HEK293 (cell line): ENCODE data around the gene MAP2.

Source experiments
- CTCF ChIA-PET: fragments of 350-600 bp; formaldehyde crosslinking; extraction: SDS; loops from one replicate; lab custom pipeline; 2021; ENCODE audit warnings: antibody characterized with exemption; lab: Yijun Ruan, JAX
- POLR2A ChIA-PET: fragments of 300-600 bp; formaldehyde crosslinking; extraction: SDS; loops from one replicate; lab custom pipeline; 2020; ENCODE audit warnings: antibody characterized with exemption, inconsistent platforms; lab: Yijun Ruan, JAX
- H3K27ac ChIP-seq: fragments of 200-500 bp; sonication (Bioruptor generic); 2 replicates; pipeline ENCODE4 v1.5.1; 2014; ENCODE audit warnings: low read depth, low read length, control low read depth, inconsistent platforms; ENCODE audit errors: extremely low read depth
- H3K36me3 ChIP-seq, 2 experiments: fragments of 200-500 bp in 1 of 2; sonication (Bioruptor generic) in 1 of 2; 1 replicate in 1 of 2; 2 replicates in 1 of 2; pipeline ENCODE4 v1.5.1; 2014 to 2017; ENCODE audit warnings: inconsistent platforms in 2 of 2, low read length in 2 of 2; ENCODE audit not compliant: control insufficient read depth in 2 of 2, insufficient read depth in 1 of 2
- H3K4me1 ChIP-seq: fragments of 200-500 bp; sonication (Bioruptor generic); 2 replicates; pipeline ENCODE4 v1.5.1; 2014; ENCODE audit warnings: mild to moderate bottlenecking, low read length, inconsistent platforms; ENCODE audit not compliant: control insufficient read depth, insufficient read depth
- H3K4me3 ChIP-seq: 2 replicates; pipeline ENCODE4 v1.5.1; 2011; ENCODE audit warnings: low read depth, mild to moderate bottlenecking, control low read depth, low read length, moderate library complexity
- H3K9me3 ChIP-seq: fragments of 200-500 bp; sonication (Bioruptor generic); 2 replicates; pipeline ENCODE4 v1.5.1; 2014; ENCODE audit warnings: low read depth, low read length, inconsistent platforms; ENCODE audit not compliant: control insufficient read depth, insufficient read depth
- GLI4 ChIP-seq: fragments of 450-650 bp; formaldehyde crosslinking; IDR thresholded peaks from 2 replicates; pipeline ENCODE4 v1.5.1; 2016; ENCODE audit warnings: missing biosample characterization, missing genetic modification characterization
- SP7 ChIP-seq: fragments of 450-650 bp; formaldehyde crosslinking; IDR thresholded peaks from 2 replicates; pipeline ENCODE4 v1.5.1; 2016; ENCODE audit warnings: missing biosample characterization, missing genetic modification characterization
- TSHZ1 ChIP-seq: fragments of 450-650 bp; formaldehyde crosslinking; IDR thresholded peaks from 2 replicates; pipeline ENCODE4 v1.5.1; 2016; ENCODE audit warnings: missing biosample characterization, missing genetic modification characterization, borderline replicate concordance
- ZNF18 ChIP-seq: fragments of 450-650 bp; formaldehyde crosslinking; IDR thresholded peaks from 2 replicates; pipeline ENCODE4 v1.5.1; 2016; ENCODE audit warnings: missing biosample characterization, missing genetic modification characterization
- ZNF362 ChIP-seq: fragments of 450-650 bp; formaldehyde crosslinking; IDR thresholded peaks from 2 replicates; pipeline ENCODE4 v1.5.1; 2016; ENCODE audit warnings: missing biosample characterization, missing genetic modification characterization
- ZNF488 ChIP-seq: fragments of 450-650 bp; formaldehyde crosslinking; IDR thresholded peaks from 2 replicates; pipeline ENCODE4 v1.5.1; 2016; ENCODE audit warnings: missing biosample characterization, missing genetic modification characterization
- ZNF529 ChIP-seq: fragments of 450-650 bp; formaldehyde crosslinking; IDR thresholded peaks from 2 replicates; pipeline ENCODE4 v1.5.1; 2017; ENCODE audit warnings: missing genetic modification characterization, missing biosample characterization; ENCODE audit not compliant: insufficient replicate concordance
- ZNF544 ChIP-seq: fragments of 450-650 bp; formaldehyde crosslinking; IDR thresholded peaks from 2 replicates; pipeline ENCODE4 v1.5.0; 2017; ENCODE audit warnings: missing biosample characterization, missing genetic modification characterization
- ZNF645 ChIP-seq: fragments of 450-650 bp; formaldehyde crosslinking; IDR thresholded peaks from 2 replicates; pipeline ENCODE4; 2016; ENCODE audit warnings: missing biosample characterization, missing genetic modification characterization
- ZSCAN16 ChIP-seq: fragments of 450-650 bp; formaldehyde crosslinking; IDR thresholded peaks from 2 replicates; pipeline ENCODE4 v1.5.1; 2016; ENCODE audit warnings: missing biosample characterization, missing genetic modification characterization

MAP2 gene

GRCh38 chr2:209413311-209414014 lies 10.4 kb upstream of the MAP2 start:
- no peaks in the 10 kb centered on the region for H3K36me3 ChIP-seq
- no peak for TF ChIP-seq TSHZ1 (tag by site-specific recombination)
- TF ChIP-seq ZSCAN16 = no peak
- TF ChIP-seq, all 188 proteins: peak for 0
- Histone ChIP-seq H3K9me3 (no peaks in the 10 kb centered on the region), H3K27ac (no peak overlapping the region), H3K4me3 (no peak overlapping the region), H3K4me1 (no peaks in the 10 kb centered on the region)
- CTCF ChIA-PET = interaction anchor here (0.6 to 1.9 kb wide), 4 partner anchors 9 to 143 kb away, joined by 3 to 8 read pairs (median 4); partner anchors contain the start of gene MAP2
- POLR2A ChIA-PET = no interaction called here

- no peaks in the 10 kb centered on the region for H3K9me3 ChIP-seq
- no peak for TF ChIP-seq ZNF645
- TF ChIP-seq GLI4 (tag by site-specific recombination) = no peak
- TF ChIP-seq ZNF544 = no peak
- no peak for TF ChIP-seq ZNF18 (tag by site-specific recombination)
- TF ChIP-seq ZNF362 (tag by site-specific recombination) = no peak
- TF ChIP-seq SP7 (tag by site-specific recombination) = no peak
- TF ChIP-seq, all 188 proteins: peak for 0
- H3K27ac ChIP-seq = no peak overlapping the region
- no peak overlapping the region for H3K4me3 ChIP-seq
- ChIA-PET POLR2A (no interaction called here), CTCF (interaction anchor here (0.9 to 2.4 kb wide), 4 partner anchors 9 to 85 kb away, joined by 3 to 10 read pairs (median 3); no protein-coding TSS in a partner anchor)
- no peaks in the 10 kb centered on the region for H3K36me3 ChIP-seq
- no peaks in the 10 kb centered on the region for H3K4me1 ChIP-seq
Observed at GRCh38 chr2:209416913-209417312, 6.9 kb upstream of the MAP2 start.

- Histone ChIP-seq H3K4me1 (peaks cover 11% of the 10 kb centered on the region), H3K27ac (no peak overlapping the region), H3K9me3 (no peaks in the 10 kb centered on the region), H3K36me3 (no peaks in the 10 kb centered on the region), H3K4me3 (no peak overlapping the region)
- CTCF ChIA-PET = interaction anchor here (0.6 to 5.6 kb wide), 7 partner anchors 8 to 1015 kb away, joined by 3 to 97 read pairs (median 3); no protein-coding TSS in a partner anchor
- POLR2A ChIA-PET = no interaction called here
- TF ChIP-seq ZNF488 (tag by site-specific recombination) (no peak), ZNF529 (tag by site-specific recombination) (peak; percentile 85)
Observed at GRCh38 chr2:209422191-209422754, 1.6 kb upstream of the MAP2 start.
